MM.1S (cell line): ENCODE data around the gene KIAA1549.

Experiments
- DNase-seq: peaks from one replicate; pipeline ENCODE4 v3.0.0-alpha.2; 2015
- H2AFZ ChIP-seq: fragments of 300-600 bp; sonication (generic); 2 replicates; pipeline ENCODE4 v1.6.0; 2016; ENCODE audit warnings: antibody characterized with exemption, low read length
- H3F3A ChIP-seq: fragments of 300-600 bp; sonication (generic); 2 replicates; pipeline ENCODE4 v1.6.1; 2016; ENCODE audit warnings: mild to moderate bottlenecking, antibody characterized with exemption, low read length, moderate library complexity, mixed read lengths; ENCODE audit not compliant: insufficient read depth
- H3K27ac ChIP-seq: fragments of 300-600 bp; sonication (generic); 2 replicates; pipeline ENCODE4 v1.5.1; 2016; ENCODE audit warnings: mild to moderate bottlenecking, low read length
- H3K27me3 ChIP-seq: fragments of 300-600 bp; sonication (generic); replicated peaks from 2 replicates; pipeline ENCODE4 v1.6.0; 2016; ENCODE audit warnings: low read length; ENCODE audit not compliant: insufficient read depth
- H3K36me3 ChIP-seq: fragments of 300-600 bp; sonication (generic); replicated peaks from 2 replicates; pipeline ENCODE4 v1.6.1; 2016; ENCODE audit warnings: mild to moderate bottlenecking, low read length, mixed read lengths; ENCODE audit not compliant: insufficient read depth
- H3K4me1 ChIP-seq: fragments of 300-600 bp; sonication (generic); 2 replicates; pipeline ENCODE4 v1.6.1; 2016; ENCODE audit warnings: low read length, mixed read lengths
- H3K4me2 ChIP-seq: fragments of 300-600 bp; sonication (generic); 2 replicates; pipeline ENCODE4 v1.6.0; 2016; ENCODE audit warnings: low read depth, low read length
- H3K4me3 ChIP-seq: fragments of 300-600 bp; sonication (generic); 2 replicates; pipeline ENCODE4 v1.5.1; 2016; ENCODE audit warnings: low read length, mixed read lengths
- H3K79me2 ChIP-seq: fragments of 300-600 bp; sonication (generic); 2 replicates; pipeline ENCODE4 v1.6.1; 2016; ENCODE audit warnings: mixed run types, low read length, mixed read lengths
- H3K9ac ChIP-seq: fragments of 300-600 bp; sonication (generic); 2 replicates; pipeline ENCODE4 v1.6.1; 2016; ENCODE audit warnings: low read length, mixed read lengths
- H3K9me2 ChIP-seq: fragments of 300-600 bp; sonication (generic); replicated peaks from 2 replicates; pipeline ENCODE4 v1.6.1; 2016; ENCODE audit warnings: mild to moderate bottlenecking, low read length, mixed read lengths; ENCODE audit not compliant: insufficient read depth
- H3K9me3 ChIP-seq: fragments of 300-600 bp; sonication (generic); replicated peaks from 2 replicates; pipeline ENCODE4 v1.6.1; 2016; ENCODE audit warnings: mild to moderate bottlenecking, low read length, mixed read lengths; ENCODE audit not compliant: insufficient read depth
- H4K20me1 ChIP-seq: fragments of 300-600 bp; sonication (generic); 2 replicates; pipeline ENCODE4 v1.6.1; 2016; ENCODE audit warnings: mild to moderate bottlenecking, low read length, moderate library complexity, mixed read lengths; ENCODE audit not compliant: insufficient read depth
- EZH2 ChIP-seq: fragments of 300-600 bp; sonication (generic); optimal IDR thresholded peaks from 2 replicates; pipeline ENCODE3; 2017; ENCODE audit warnings: low read depth, mild to moderate bottlenecking, antibody characterized with exemption, low read length, mixed read lengths
- EZH2phosphoT487 ChIP-seq: fragments of 300-600 bp; sonication (generic); IDR thresholded peaks from 2 replicates; pipeline ENCODE4 v1.6.1; 2018; ENCODE audit warnings: antibody characterized with exemption, low read length
- TF ChIP-seq, protein P1 (sequence below): fragments of 300-600 bp; sonication (generic); IDR thresholded peaks from 2 replicates; pipeline ENCODE4 v1.5.1; 2016; ENCODE audit warnings: antibody characterized with exemption, low read length, mixed read lengths

The KIAA1549 gene

GRCh38 chr7:138889582-138890498 lies 91.3 kb downstream of the KIAA1549 start:
- H3K27ac ChIP-seq: no peak overlapping the region
- no peaks in the 10 kb centered on the region for H3K27me3 ChIP-seq
- H3K9me3 ChIP-seq: no peaks in the 10 kb centered on the region
- no peaks in the 10 kb centered on the region for H3K79me2 ChIP-seq
- H3K9me2 ChIP-seq: no peaks in the 10 kb centered on the region
- no peak overlapping the region for H2AFZ ChIP-seq
- H3K4me2 ChIP-seq: no peak overlapping the region
- H3K9ac ChIP-seq: no peak overlapping the region
- no peaks in the 10 kb centered on the region for H3F3A ChIP-seq
- no peaks in the 10 kb centered on the region for H3K36me3 ChIP-seq
- no peak overlapping the region for H3K4me3 ChIP-seq
- no peak for TF ChIP-seq EZH2phosphoT487
- TF ChIP-seq EZH2: no peak
- TF ChIP-seq, protein P1, sequence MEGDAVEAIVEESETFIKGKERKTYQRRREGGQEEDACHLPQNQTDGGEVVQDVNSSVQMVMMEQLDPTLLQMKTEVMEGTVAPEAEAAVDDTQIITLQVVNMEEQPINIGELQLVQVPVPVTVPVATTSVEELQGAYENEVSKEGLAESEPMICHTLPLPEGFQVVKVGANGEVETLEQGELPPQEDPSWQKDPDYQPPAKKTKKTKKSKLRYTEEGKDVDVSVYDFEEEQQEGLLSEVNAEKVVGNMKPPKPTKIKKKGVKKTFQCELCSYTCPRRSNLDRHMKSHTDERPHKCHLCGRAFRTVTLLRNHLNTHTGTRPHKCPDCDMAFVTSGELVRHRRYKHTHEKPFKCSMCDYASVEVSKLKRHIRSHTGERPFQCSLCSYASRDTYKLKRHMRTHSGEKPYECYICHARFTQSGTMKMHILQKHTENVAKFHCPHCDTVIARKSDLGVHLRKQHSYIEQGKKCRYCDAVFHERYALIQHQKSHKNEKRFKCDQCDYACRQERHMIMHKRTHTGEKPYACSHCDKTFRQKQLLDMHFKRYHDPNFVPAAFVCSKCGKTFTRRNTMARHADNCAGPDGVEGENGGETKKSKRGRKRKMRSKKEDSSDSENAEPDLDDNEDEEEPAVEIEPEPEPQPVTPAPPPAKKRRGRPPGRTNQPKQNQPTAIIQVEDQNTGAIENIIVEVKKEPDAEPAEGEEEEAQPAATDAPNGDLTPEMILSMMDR: no peak
- no peak for DNase-seq
- no peaks in the 10 kb centered on the region for H3K4me1 ChIP-seq
- H4K20me1 ChIP-seq: no peaks in the 10 kb centered on the region

GRCh38 chr7:138887872-138888656 lies 93.1 kb downstream of the KIAA1549 start:
- no peak overlapping the region for H3K4me3 ChIP-seq
- H3K27me3 ChIP-seq: no peaks in the 10 kb centered on the region
- no peaks in the 10 kb centered on the region for H3K9me2 ChIP-seq
- no peak overlapping the region for H3K4me2 ChIP-seq
- H4K20me1 ChIP-seq: no peaks in the 10 kb centered on the region
- H3F3A ChIP-seq: no peaks in the 10 kb centered on the region
- no peaks in the 10 kb centered on the region for H3K36me3 ChIP-seq
- no peaks in the 10 kb centered on the region for H3K9me3 ChIP-seq
- H3K9ac ChIP-seq: no peak overlapping the region
- TF ChIP-seq EZH2 (no peak), EZH2phosphoT487 (no peak)
- TF ChIP-seq, protein P1: no peak
- no peaks in the 10 kb centered on the region for H3K79me2 ChIP-seq
- no peak overlapping the region for H3K27ac ChIP-seq
- H3K4me1 ChIP-seq: no peaks in the 10 kb centered on the region
- H2AFZ ChIP-seq: no peak overlapping the region
- DNase-seq: no peak

DNA sequence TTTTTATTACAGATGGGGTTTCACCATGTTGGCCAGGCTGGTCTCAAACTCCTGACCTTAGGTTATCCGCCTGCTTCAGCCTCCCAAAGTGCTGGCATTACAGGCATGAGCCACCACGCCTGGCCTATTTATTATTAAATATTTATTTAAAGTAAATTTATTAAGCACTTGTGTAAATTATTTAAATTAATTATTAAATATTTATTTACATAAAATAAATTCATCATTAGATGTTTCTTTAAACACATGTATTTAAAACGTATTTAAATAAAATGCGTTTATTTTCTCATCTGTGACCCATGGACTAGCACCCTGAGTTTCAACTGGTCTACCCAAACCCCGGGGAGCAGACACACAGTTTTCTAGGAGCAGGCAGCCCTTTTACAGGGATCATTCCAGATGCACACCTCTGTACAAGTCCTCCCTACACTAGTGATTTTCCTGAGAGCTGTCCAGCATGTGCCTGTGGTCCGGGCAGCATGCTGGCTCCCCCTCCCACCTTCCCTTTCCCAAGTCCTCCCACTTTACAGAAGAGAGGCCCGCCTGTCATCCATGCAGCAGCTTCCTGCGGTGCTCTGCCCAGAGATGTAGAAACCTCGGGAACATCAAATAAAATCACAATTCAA lies 94.0 kb downstream of the KIAA1549 start:
- no peak overlapping the region for H3K9ac ChIP-seq
- H3K9me2 ChIP-seq: no peaks in the 10 kb centered on the region
- no peak overlapping the region for H3K27ac ChIP-seq
- no peak overlapping the region for H2AFZ ChIP-seq
- no peaks in the 10 kb centered on the region for H3K36me3 ChIP-seq
- no peak for DNase-seq
- no peaks in the 10 kb centered on the region for H3K4me1 ChIP-seq
- TF ChIP-seq EZH2phosphoT487 (no peak), EZH2 (no peak)
- TF ChIP-seq, protein P1: no peak
- no peaks in the 10 kb centered on the region for H3K79me2 ChIP-seq
- no peaks in the 10 kb centered on the region for H3F3A ChIP-seq
- no peaks in the 10 kb centered on the region for H4K20me1 ChIP-seq
- no peak overlapping the region for H3K4me2 ChIP-seq
- no peaks in the 10 kb centered on the region for H3K9me3 ChIP-seq
- H3K4me3 ChIP-seq: no peak overlapping the region
- H3K27me3 ChIP-seq: no peaks in the 10 kb centered on the region
